ENCODE measurements around the gene APOL6. TPM values are rescaled to one million over a fixed set of nuclear protein-coding genes. Genes with fewer than 3 reads are reported as not detected.

The APOL6 gene
- polyA plus RNA-seq, 2 of the 4 experiments (the other 2 are of a cell fraction) = 1.3 to 2.7 TPM

DNA sequence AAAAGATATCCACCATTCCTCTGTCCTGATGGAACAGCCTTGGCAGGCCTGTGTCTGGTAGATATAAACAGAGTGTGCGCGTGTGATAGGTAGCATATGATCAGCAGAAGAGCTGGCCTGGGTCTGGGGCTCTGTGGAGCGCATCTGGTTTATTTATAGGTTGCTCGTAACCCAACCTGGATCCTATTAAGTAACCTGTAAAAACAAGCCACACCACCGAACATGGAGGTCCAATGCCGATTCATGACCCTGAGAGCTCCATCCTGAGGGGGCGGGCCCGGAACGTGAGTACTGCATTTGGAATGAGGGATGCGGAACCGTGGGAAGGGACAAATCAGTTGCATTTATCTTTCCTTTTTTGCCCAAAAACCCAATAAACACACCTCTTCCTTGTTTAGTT lies 37.5 kb downstream of the APOL6 start:
- no peak overlapping the region for H3K4me2 ChIP-seq
- TF ChIP-seq, protein P1, sequence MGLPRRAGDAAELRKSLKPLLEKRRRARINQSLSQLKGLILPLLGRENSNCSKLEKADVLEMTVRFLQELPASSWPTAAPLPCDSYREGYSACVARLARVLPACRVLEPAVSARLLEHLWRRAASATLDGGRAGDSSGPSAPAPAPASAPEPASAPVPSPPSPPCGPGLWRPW (IDR thresholded peaks at IDR 0.05) = no peak
- TF ChIP-seq RNF2 (IDR thresholded peaks at IDR 0.05; ENCODE audit: borderline replicate concordance, low read depth) = no peak
- TF ChIP-seq FOSB (CRISPR knock-in tag; IDR thresholded peaks at IDR 0.05) = no peak
- no peak for TF ChIP-seq CEBPB (IDR thresholded peaks at IDR 0.05)
- TF ChIP-seq, protein P2, sequence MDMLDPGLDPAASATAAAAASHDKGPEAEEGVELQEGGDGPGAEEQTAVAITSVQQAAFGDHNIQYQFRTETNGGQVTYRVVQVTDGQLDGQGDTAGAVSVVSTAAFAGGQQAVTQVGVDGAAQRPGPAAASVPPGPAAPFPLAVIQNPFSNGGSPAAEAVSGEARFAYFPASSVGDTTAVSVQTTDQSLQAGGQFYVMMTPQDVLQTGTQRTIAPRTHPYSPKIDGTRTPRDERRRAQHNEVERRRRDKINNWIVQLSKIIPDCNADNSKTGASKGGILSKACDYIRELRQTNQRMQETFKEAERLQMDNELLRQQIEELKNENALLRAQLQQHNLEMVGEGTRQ (IDR thresholded peaks at IDR 0.05) = no peak
- no peak for TF ChIP-seq POLR2AphosphoS2 (conservative IDR thresholded peaks at IDR 0.05; ENCODE audit: low read length)
- no peak for TF ChIP-seq HOXA7 (CRISPR knock-in tag; IDR thresholded peaks at IDR 0.05)
- TF ChIP-seq TFCP2L1 (CRISPR knock-in tag; IDR thresholded peaks at IDR 0.05) = no peak
- no peak for TF ChIP-seq NR3C1 (IDR thresholded peaks at IDR 0.05)
- TF ChIP-seq NFE2L2 (conservative IDR thresholded peaks at IDR 0.05; ENCODE audit: low read length) = no peak
- TF ChIP-seq SMC3 (IDR thresholded peaks at IDR 0.05) = no peak
- no peak for TF ChIP-seq EHF (CRISPR knock-in tag; IDR thresholded peaks at IDR 0.05)
- TF ChIP-seq SREBF2 (IDR thresholded peaks at IDR 0.05) = no peak
- TF ChIP-seq JUN (IDR thresholded peaks at IDR 0.05) = no peak
- no peak for TF ChIP-seq PHF8 (IDR thresholded peaks at IDR 0.05; ENCODE audit: borderline replicate concordance, low read depth)
- TF ChIP-seq JUNB (IDR thresholded peaks at IDR 0.05) = no peak
- POLR2A ChIA-PET = no interaction called here
- CTCF ChIA-PET = no interaction called here
- no peak for FAIRE-seq
- no peaks in the 10 kb centered on the region for H3K9me3 ChIP-seq
- no peak overlapping the region for H3K4me3 ChIP-seq
- no peak overlapping the region for H3K27ac ChIP-seq
- H3K4me1 ChIP-seq = no peaks in the 10 kb centered on the region
- ATAC-seq = no peak
- no peak for DNase-seq (ENCODE audit: low read depth in 1 of 2, low spot score in 1 of 2)
- WGBS (ENCODE audit: missing lambda C conversion rate) = 71% methylated on average over 11 of the region's 11 CpGs

DNA sequence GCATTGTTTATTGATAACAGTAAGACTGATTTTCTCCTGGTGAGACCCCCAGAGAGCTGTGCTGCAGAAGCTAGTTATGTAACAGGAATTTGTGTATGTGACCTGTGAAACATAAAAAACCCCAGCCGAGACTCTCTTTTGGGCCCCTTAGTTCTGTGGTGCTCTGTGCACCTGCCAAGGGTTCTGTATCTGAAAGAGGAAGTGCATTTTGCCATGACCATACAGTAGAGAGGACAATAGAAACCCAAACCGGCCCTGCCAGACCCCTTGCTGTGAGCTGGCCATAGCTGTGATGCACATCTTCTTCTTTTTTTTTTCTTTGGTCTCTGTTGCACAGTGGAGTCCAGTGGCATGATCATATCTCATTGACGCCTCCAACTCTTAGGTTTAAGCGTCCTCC lies 38.1 kb downstream of the APOL6 start:
- Histone ChIP-seq H3K4me1 (no peaks in the 10 kb centered on the region), H3K9me3 (no peaks in the 10 kb centered on the region), H3K27ac (no peak overlapping the region), H3K4me2 (no peak overlapping the region), H3K4me3 (no peak overlapping the region)
- 78% methylated on average over 4 of the region's 4 CpGs for WGBS (ENCODE audit: missing lambda C conversion rate)
- CTCF ChIA-PET = interaction anchor here (0.8 kb wide), 1 partner anchor 55 kb away, joined by 3 read pairs; no protein-coding TSS in a partner anchor
- no peak for ATAC-seq
- TF ChIP-seq EHF (CRISPR knock-in tag; IDR thresholded peaks at IDR 0.05) (no peak), CHD4 (IDR thresholded peaks at IDR 0.05; ENCODE audit: borderline replicate concordance) (no peak), POLR2A (IDR thresholded peaks at IDR 0.05; ENCODE audit: low read length) (no peak), BHLHE40 (IDR thresholded peaks at IDR 0.05; ENCODE audit: low read depth, low read length) (no peak), ZC3H11A (IDR thresholded peaks at IDR 0.05) (no peak), TP53 (CRISPR knock-in tag; IDR thresholded peaks at IDR 0.05) (no peak), EHMT2 (IDR thresholded peaks at IDR 0.05; ENCODE audit: low read depth) (no peak), RAD21 (conservative IDR thresholded peaks at IDR 0.05 in 1 of 2, IDR thresholded peaks at IDR 0.05 in 1 of 2) (no peak), HEYL (CRISPR knock-in tag; IDR thresholded peaks at IDR 0.05) (no peak), HOXB13 (CRISPR knock-in tag; IDR thresholded peaks at IDR 0.05; ENCODE audit: low read depth) (no peak)
- TF ChIP-seq, protein P3, sequence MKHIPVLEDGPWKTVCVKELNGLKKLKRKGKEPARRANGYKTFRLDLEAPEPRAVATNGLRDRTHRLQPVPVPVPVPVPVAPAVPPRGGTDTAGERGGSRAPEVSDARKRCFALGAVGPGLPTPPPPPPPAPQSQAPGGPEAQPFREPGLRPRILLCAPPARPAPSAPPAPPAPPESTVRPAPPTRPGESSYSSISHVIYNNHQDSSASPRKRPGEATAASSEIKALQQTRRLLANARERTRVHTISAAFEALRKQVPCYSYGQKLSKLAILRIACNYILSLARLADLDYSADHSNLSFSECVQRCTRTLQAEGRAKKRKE (CRISPR knock-in tag; IDR thresholded peaks at IDR 0.05; ENCODE audit: low read depth) = no peak
- TF ChIP-seq, protein P4, sequence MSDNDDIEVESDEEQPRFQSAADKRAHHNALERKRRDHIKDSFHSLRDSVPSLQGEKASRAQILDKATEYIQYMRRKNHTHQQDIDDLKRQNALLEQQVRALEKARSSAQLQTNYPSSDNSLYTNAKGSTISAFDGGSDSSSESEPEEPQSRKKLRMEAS (IDR thresholded peaks at IDR 0.05) = no peak
- POLR2A ChIA-PET = no interaction called here
- no peak for FAIRE-seq
- DNase-seq (ENCODE audit: low read depth in 1 of 2, low spot score in 1 of 2) = no peak
